ENCODE measurements around the gene EID1. TPM values are rescaled to one million over a fixed set of nuclear protein-coding genes. Genes with fewer than 3 reads are reported as not detected.

Gene EID1
- total and polyA plus RNA-seq, 2 donors (not counting 3 experiments of a cell fraction or from before 2014, with no cell fraction given) = 146 to 155 TPM

- H3K79me2 ChIP-seq (ENCODE audit: control insufficient read depth, insufficient read depth, low read length) = peaks cover 14% of the 10 kb centered on the region
- dilution Hi-C loops (cut with MboI; ENCODE audit: extremely low pct_ligation_motif_present, low sequenced_read_pairs) (no loop called here), intact Hi-C loops (cut with micrococcal nuclease) (no loop called here)
- H3K4me3 ChIP-seq (replicated peaks in 1 of 3; ENCODE audit: insufficient read depth in 1 of 3, low read depth in 1 of 3, low read length in 3 of 3) = no peak overlapping the region
- ChIA-PET CTCF (no interaction called here), POLR2A (no interaction called here)
- H3K9ac ChIP-seq (replicated peaks; ENCODE audit: extremely low read depth, insufficient read depth, low read length) = no peak overlapping the region
- TF ChIP-seq GATA2 (IDR thresholded peaks at IDR 0.05; ENCODE audit: insufficient read depth, insufficient read length, low read depth, low read length) = no peak
- no peak for TF ChIP-seq JUN (IDR thresholded peaks at IDR 0.05; ENCODE audit: borderline replicate concordance, insufficient read depth, insufficient read length, low read depth)
- no peak for TF ChIP-seq FOS (IDR thresholded peaks at IDR 0.05; ENCODE audit: borderline replicate concordance, insufficient read depth, low read length)
- no peak for TF ChIP-seq POLR2A (IDR thresholded peaks at IDR 0.05; ENCODE audit: low read depth, low read length)
- no peak for TF ChIP-seq MYC (IDR thresholded peaks at IDR 0.05; ENCODE audit: low read depth, low read length)
- TF ChIP-seq CTCF (IDR thresholded peaks at IDR 0.05; ENCODE audit: extremely low read depth in 1 of 2, insufficient read depth in 1 of 2, low read depth in 1 of 2, low read length in 2 of 2) = no peak
- TF ChIP-seq POLR2AphosphoS5 (IDR thresholded peaks at IDR 0.05; ENCODE audit: insufficient read depth, low read depth, low read length) = no peak
- no peak for TF ChIP-seq MAX (IDR thresholded peaks at IDR 0.05; ENCODE audit: insufficient read depth, insufficient read length)
- no peak for TF ChIP-seq EZH2 (IDR thresholded peaks at IDR 0.05; ENCODE audit: borderline replicate concordance, low read depth, low read length, severe bottlenecking)
- H2AFZ ChIP-seq (ENCODE audit: low read depth, low read length) = no peak overlapping the region
- no peak for DNase-seq (ENCODE audit: low read depth, low spot score)
- H3K36me3 ChIP-seq (ENCODE audit: control insufficient read depth in 2 of 2, extremely low read depth in 1 of 2, insufficient read depth in 2 of 2, low read length in 2 of 2) = no peaks in the 10 kb centered on the region
- no TSS peak for BruUV-seq (replicated peaks)
- H3K27me3 ChIP-seq (ENCODE audit: control insufficient read depth in 2 of 2, insufficient read depth in 2 of 2, low read length in 2 of 2) = no peaks in the 10 kb centered on the region
- H3K9me3 ChIP-seq (replicated peaks; ENCODE audit: control insufficient read depth, insufficient read depth, low read length) = no peaks in the 10 kb centered on the region
- no peak overlapping the region for H3K27ac ChIP-seq (ENCODE audit: insufficient read depth, low read depth, low read length)
- H3K4me1 ChIP-seq (ENCODE audit: control insufficient read depth, extremely low read depth, insufficient read depth, low read length) = peaks cover 10% of the 10 kb centered on the region
- H4K20me1 ChIP-seq (replicated peaks; ENCODE audit: control insufficient read depth, extremely low read depth, insufficient read depth, low read length) = no peaks in the 10 kb centered on the region
- no peak for FAIRE-seq
- no peaks in the 10 kb centered on the region for H3K9me1 ChIP-seq (replicated peaks; ENCODE audit: control insufficient read depth, extremely low read depth, insufficient read depth, low read length)
- no peak overlapping the region for H3K4me2 ChIP-seq (ENCODE audit: insufficient read depth, low read length)
Observed at GRCh38 chr15:48883699-48884098, 5.8 kb downstream of the EID1 start.
